IPS-18c (cell line): ENCODE results near the gene THEMIS.
"Not testable (repeated sequence)": the region's sequence is repeated elsewhere in the genome, so short reads cannot be mapped to it uniquely, and the experiment has no call there.

Experiments
- H3K4me3 ChIP-seq: 2 replicates; pipeline ENCODE4 v1.7.0; 2013; ENCODE audit warnings: low read depth, mild to moderate bottlenecking, low read length, moderate library complexity; ENCODE audit not compliant: insufficient read depth
- H3K9me3 ChIP-seq: one replicate; pipeline ENCODE4 v1.6.1; 2013; ENCODE audit warnings: mild to moderate bottlenecking, low read length, moderate library complexity; ENCODE audit not compliant: control insufficient read depth, insufficient read depth

THEMIS gene

GRCh38 chr6:127900935-127901334 lies at the start of gene THEMIS:
Gene THEMIS, minus strand, starts transcription at chr6:127901058. Its CDS starts 126 bp downstream, at chr6:127900932.
- Histone ChIP-seq H3K4me3 (no peak within 1 kb of the TSS), H3K9me3 (no peaks in the 10 kb centered on the region)

- H3K9me3 ChIP-seq, result no peaks in the 10 kb centered on the region
Measured at GRCh38 chr6:127949251-127949650, 48.4 kb upstream of the THEMIS start.

GRCh38 chr6:127946388-127946787 lies 45.5 kb upstream of the THEMIS start:
- H3K4me3 ChIP-seq, result no peak overlapping the region

More at GRCh38 chr6:127949251-127949650, 48.4 kb upstream of the THEMIS start:
- no peak overlapping the region for H3K4me3 ChIP-seq

GRCh38 chr6:127945434-127946097 lies 44.7 kb upstream of the THEMIS start:
- Histone ChIP-seq H3K4me3 (no peak overlapping the region), H3K9me3 (no peaks in the 10 kb centered on the region)

More at GRCh38 chr6:127946388-127946787, 45.5 kb upstream of the THEMIS start:
- H3K9me3 ChIP-seq, result no peaks in the 10 kb centered on the region

- H3K4me3 ChIP-seq, result no peak overlapping the region
Measured at GRCh38 chr6:127941228-127941627, 40.4 kb upstream of the THEMIS start.

GRCh38 chr6:127939442-127940066 lies 38.7 kb upstream of the THEMIS start:
- H3K4me3 ChIP-seq, result no peak overlapping the region

More at GRCh38 chr6:127941228-127941627, 40.4 kb upstream of the THEMIS start:
- H3K9me3 ChIP-seq, result no peaks in the 10 kb centered on the region

GRCh38 chr6:127938701-127939100 lies 37.8 kb upstream of the THEMIS start:
- Histone ChIP-seq H3K4me3 (no peak overlapping the region), H3K9me3 (no peaks in the 10 kb centered on the region)

More at GRCh38 chr6:127939442-127940066, 38.7 kb upstream of the THEMIS start:
- H3K9me3 ChIP-seq, result no peaks in the 10 kb centered on the region

- H3K4me3 ChIP-seq, result no peak overlapping the region
Measured at GRCh38 chr6:127937747-127938146, 36.9 kb upstream of the THEMIS start.

GRCh38 chr6:127937102-127937501 lies 36.2 kb upstream of the THEMIS start:
- no peak overlapping the region for H3K4me3 ChIP-seq
- no peaks in the 10 kb centered on the region for H3K9me3 ChIP-seq

More at GRCh38 chr6:127937747-127938146, 36.9 kb upstream of the THEMIS start:
- H3K9me3 ChIP-seq, result no peaks in the 10 kb centered on the region

GRCh38 chr6:127934956-127935355 lies 34.1 kb upstream of the THEMIS start:
- Histone ChIP-seq H3K9me3 (no peaks in the 10 kb centered on the region), H3K4me3 (no peak overlapping the region)

- Histone ChIP-seq H3K9me3 (no peaks in the 10 kb centered on the region), H3K4me3 (no peak overlapping the region)
Measured at GRCh38 chr6:127933852-127934840, 33.3 kb upstream of the THEMIS start.

GRCh38 chr6:127933137-127933536 lies 32.3 kb upstream of the THEMIS start:
- Histone ChIP-seq H3K9me3 (no peaks in the 10 kb centered on the region), H3K4me3 (no peak overlapping the region)

GRCh38 chr6:127932708-127933107 lies 31.9 kb upstream of the THEMIS start:
- no peaks in the 10 kb centered on the region for H3K9me3 ChIP-seq
- H3K4me3 ChIP-seq, result no peak overlapping the region

GRCh38 chr6:127926441-127926840 lies 25.6 kb upstream of the THEMIS start:
- not testable (repeated sequence) for H3K9me3 ChIP-seq, H3K4me3 ChIP-seq

- Histone ChIP-seq H3K9me3 (peaks cover 6% of the 10 kb centered on the region), H3K4me3 (no peak overlapping the region)
Measured at GRCh38 chr6:127924440-127924839, 23.6 kb upstream of the THEMIS start.

GRCh38 chr6:127924031-127924430 lies 23.2 kb upstream of the THEMIS start:
- Histone ChIP-seq H3K4me3 (no peak overlapping the region), H3K9me3 (peaks cover 6% of the 10 kb centered on the region)

- no peak overlapping the region for H3K4me3 ChIP-seq
- peaks cover 6% of the 10 kb centered on the region for H3K9me3 ChIP-seq
Measured at GRCh38 chr6:127923135-127923534, 22.3 kb upstream of the THEMIS start.
